HT1080 (cell line): Measurements from ENCODE around the gene HMGN5. TPM values are rescaled to one million over a fixed set of nuclear protein-coding genes. Genes with fewer than 3 reads are reported as not detected.

Experiments used
- DNase-seq: peaks from one replicate; pipeline ENCODE4 v3.0.0-alpha.2; 2015; ENCODE audit warnings: low read depth
- total RNA-seq: library from RNA; depleted of rRNA; stranded (reverse); fragments of >200 nt; shearing (Covaris generic); gene quantifications from 2 replicates; pipeline ENCODE4 v1.2.3, GENCODE V29; 2014; rRNA removed

The HMGN5 gene
- total RNA-seq, 1 experiment from 2014 or later = 0.40 TPM

GRCh38 chrX:81120936-81121371 is 80.8 kb downstream of the HMGN5 start:
- peak; percentile 47 for DNase-seq

DNA sequence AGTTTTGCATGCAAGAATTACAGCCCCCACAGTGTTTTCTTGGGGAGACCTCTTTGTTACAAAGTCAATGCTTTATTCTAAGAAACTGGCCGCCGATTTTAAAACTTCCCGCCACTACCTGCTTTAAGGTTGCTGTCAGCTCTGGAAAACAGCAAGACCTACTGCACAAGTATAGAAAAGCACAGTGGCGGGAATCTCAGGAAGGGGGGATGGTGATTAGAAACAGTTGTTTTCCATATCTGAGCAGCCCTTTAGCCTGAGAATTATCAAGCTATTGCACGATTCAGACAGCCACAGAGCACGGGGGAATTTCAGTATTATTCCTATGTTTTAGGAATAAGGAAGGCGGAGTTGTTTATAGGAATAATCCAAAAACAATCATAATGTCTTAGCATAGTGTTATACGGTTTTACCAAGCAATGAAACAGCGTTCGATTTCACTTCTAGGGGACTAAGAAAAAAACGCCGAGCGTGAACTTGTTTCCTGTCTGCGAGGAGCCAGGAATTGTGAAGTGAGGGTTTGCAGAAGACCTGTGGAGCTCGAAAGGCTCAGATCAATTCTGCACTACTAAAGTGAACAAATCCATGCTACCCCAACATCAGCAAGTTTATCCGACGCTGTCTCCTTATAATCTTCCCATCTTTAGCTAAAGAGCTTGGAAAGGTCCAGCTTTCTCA is 81.3 kb downstream of the HMGN5 start:
- DNase-seq = no peak

DNA sequence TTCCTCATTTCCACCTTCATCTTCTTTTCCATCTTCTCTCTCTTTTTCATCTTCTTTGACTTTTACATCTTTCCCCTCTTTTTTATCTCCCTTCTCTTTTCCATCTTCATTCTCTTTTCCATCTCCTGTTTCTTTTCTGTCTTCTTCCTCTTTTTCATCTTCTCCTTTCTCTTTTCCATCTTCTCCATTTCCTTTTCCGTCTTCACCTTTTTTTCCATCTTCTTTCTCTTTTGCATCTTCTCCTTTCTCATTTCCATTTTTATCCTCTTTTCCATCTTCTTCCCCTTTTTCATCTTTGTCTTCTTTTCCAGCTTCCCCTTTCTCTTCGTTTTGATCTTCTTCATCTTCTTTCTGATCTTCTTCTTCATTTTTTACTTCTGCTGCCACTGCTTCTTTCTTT is 87.0 kb downstream of the HMGN5 start:
- no peak for DNase-seq

GRCh38 chrX:81110286-81110685 is 91.4 kb downstream of the HMGN5 start:
- no peak for DNase-seq

DNA sequence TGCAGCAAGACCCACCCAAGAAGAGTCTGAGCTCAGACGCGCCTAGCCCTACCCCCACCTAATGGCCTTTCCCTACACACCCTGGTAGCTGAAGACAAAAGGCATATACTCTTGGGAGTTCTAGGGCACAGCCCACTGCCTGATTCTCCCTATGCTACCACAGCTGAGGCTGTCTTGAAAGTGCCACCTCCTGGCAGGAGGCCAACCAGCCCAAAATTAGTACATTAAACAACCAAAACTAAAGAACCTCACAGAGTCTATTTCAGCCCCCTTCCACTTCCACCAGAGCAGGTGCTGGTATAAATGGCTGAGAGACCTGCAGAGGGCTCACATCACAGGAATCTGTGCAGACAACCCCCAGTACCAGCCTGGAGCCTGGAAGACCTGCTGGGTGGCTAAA is 119.1 kb downstream of the HMGN5 start:
- no peak for DNase-seq

Other genes with a start within 250 kb of the HMGN5 start
- gene SH3BGRL, start 189 bp upstream of the HMGN5 start, total RNA-seq = 13.6 and 17.0 TPM in 2 replicates